ENCODE data around the gene POC1B. TPM values are rescaled to one million over a fixed set of nuclear protein-coding genes. Genes with fewer than 3 reads are reported as not detected.

POC1B gene
- total and polyA plus RNA-seq, 4 donors = 5.0 to 28.2 (median 7.6) TPM

DNA sequence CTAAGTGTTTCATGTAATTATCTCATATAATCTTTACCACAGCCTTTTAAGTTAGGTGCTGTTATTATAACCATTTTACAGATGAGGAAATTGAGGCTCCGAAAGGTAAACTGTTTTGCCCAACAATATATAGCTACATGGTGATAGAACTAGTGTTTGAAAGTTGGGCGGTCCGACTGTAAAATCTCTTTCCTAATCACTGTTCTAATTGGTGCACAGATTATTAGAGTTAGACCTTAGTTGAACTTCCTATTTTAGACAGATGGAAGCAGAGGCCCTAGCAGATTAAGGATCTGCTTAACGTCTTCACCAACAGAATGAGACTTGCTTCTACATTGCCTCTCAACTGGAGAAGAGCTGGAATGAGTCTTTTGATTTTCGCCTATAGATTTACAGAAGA is 143.5 kb downstream of the POC1B start:
- peaks cover 13 to 83% (median 64%) of the 10 kb centered on the region in 4 donors for H3K4me1 ChIP-seq (ENCODE audit: control insufficient read depth in 4 of 4, insufficient read depth in 4 of 4, low read length in 3 of 4)
- TF ChIP-seq, protein P1, sequence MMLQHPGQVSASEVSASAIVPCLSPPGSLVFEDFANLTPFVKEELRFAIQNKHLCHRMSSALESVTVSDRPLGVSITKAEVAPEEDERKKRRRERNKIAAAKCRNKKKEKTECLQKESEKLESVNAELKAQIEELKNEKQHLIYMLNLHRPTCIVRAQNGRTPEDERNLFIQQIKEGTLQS (IDR thresholded peaks at IDR 0.05) = no peak
- TF ChIP-seq RXRA (IDR thresholded peaks at IDR 0.05) (no peak), SP1 (IDR thresholded peaks at IDR 0.05) (no peak), HNF4A (conservative IDR thresholded peaks at IDR 0.05) (no peak), YY1 (IDR thresholded peaks at IDR 0.05) (no peak), RAD21 (IDR thresholded peaks at IDR 0.05) (no peak), TAF1 (conservative IDR thresholded peaks at IDR 0.05) (no peak)

DNA sequence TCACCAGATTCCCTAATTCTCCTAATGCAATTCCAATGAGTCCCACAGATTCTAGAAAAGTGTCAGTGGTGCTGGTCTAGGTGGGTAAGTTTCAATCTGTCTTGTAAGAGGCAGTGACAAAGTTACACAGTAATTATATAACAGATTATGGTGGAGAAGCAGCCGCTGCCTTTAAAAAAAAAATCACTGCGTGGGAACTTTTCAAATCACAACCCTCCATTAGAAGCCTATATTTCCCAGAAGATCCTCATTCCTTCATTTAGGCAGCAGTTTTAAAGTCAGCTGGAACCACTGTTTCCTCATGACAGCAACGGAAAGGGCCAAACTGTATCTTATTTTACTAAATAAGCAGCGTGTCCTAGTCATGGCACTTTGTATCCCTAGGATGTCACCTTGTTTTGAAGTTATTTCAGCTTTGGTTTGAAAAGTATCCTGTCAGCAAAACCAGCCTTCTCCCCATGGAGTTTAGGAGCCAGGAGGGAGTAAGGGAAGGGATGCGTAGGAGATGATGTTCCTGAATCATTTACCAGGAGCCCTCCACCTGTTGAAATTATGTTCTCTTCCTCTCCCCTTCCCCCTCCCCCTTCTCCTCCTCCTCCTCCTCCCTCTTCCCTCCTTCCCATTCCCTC is 145.9 kb downstream of the POC1B start:
- peaks cover 13 to 75% (median 54%) of the 10 kb centered on the region in 4 donors for H3K4me1 ChIP-seq (ENCODE audit: control insufficient read depth in 4 of 4, insufficient read depth in 4 of 4, low read length in 3 of 4)
- H3K27me3 ChIP-seq (ENCODE audit: control insufficient read depth in 4 of 4, insufficient read depth in 4 of 4, low read length in 3 of 4) = no peaks in the 10 kb centered on the region
- DNase-seq (ENCODE audit: low spot score) = no peak
- peaks cover 0 to 2% (median 0%) of the 10 kb centered on the region in 4 donors for H3K36me3 ChIP-seq (ENCODE audit: control insufficient read depth in 4 of 4, insufficient read depth in 3 of 4, low read depth in 1 of 4, low read length in 3 of 4)
- no peak for TF ChIP-seq JUND (IDR thresholded peaks at IDR 0.05)
- H3K27ac ChIP-seq (ENCODE audit: low read depth in 1 of 2, low read length in 2 of 2) = peak overlapping the region; percentile 54 to 70
- H3K9me3 ChIP-seq (ENCODE audit: control insufficient read depth in 4 of 4, low read length in 3 of 4) = no peaks in the 10 kb centered on the region
- H3K9ac ChIP-seq (ENCODE audit: low read depth in 1 of 2, low read length in 2 of 2) = no peak overlapping the region
- no peak overlapping the region for H3K4me3 ChIP-seq (ENCODE audit: low read depth in 1 of 3, low read length in 3 of 3)
- WGBS = 69% methylated on average over 5 of the region's 5 CpGs

More for the DNA sequence above, 143.5 kb downstream of the POC1B start:
- H3K27me3 ChIP-seq (ENCODE audit: control insufficient read depth in 4 of 4, insufficient read depth in 4 of 4, low read length in 3 of 4) = no peaks in the 10 kb centered on the region
- H3K9me3 ChIP-seq (ENCODE audit: control insufficient read depth in 4 of 4, low read length in 3 of 4) = no peaks in the 10 kb centered on the region
- H3K4me3 ChIP-seq (ENCODE audit: low read depth in 1 of 3, low read length in 3 of 3) = no peak overlapping the region
- DNase-seq (ENCODE audit: low spot score) = no peak
- peaks cover 0 to 2% (median 0%) of the 10 kb centered on the region in 4 donors for H3K36me3 ChIP-seq (ENCODE audit: control insufficient read depth in 4 of 4, insufficient read depth in 3 of 4, low read depth in 1 of 4, low read length in 3 of 4)
- WGBS = 72% methylated on average over 5 of the region's 5 CpGs
- H3K9ac ChIP-seq (ENCODE audit: low read depth in 1 of 2, low read length in 2 of 2) = peak overlapping the region in 1 of 2 donors; percentile 81
- peak overlapping the region; percentile 89 to 90 for H3K27ac ChIP-seq (ENCODE audit: low read depth in 1 of 2, low read length in 2 of 2)

DNA sequence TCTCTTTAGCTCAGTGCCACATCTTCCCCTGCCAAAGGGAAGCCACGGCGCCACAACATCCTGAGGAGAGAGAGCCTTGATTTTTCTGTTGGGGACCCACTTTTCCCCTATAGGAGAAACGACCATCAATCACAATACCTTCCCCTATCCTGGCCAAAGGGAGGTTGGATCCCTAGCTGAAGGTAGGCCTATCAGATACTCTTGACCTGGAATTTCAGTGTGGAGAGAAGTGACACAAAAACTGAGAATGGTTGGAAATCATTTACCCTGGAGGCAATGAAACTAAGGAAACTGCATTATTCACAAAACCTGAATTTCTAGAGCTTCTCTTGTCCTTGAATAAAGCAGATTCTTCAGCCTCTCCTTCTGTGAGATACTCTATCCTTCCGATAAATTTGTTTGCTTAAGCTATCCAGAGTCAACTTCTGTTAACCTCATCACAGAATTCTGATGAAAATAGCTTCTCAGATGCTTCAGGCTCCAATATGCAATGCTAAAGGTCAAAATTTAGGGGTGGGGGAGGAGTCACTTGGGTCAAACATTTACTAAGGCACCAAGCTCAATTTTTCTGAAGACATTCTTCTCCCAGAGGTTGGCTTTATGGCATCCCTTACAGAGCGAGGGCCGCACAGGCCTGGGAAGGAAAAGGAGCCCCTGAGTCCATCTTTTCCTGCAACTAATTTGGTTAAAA is 146.6 kb downstream of the POC1B start:
- no peaks in the 10 kb centered on the region for H3K27me3 ChIP-seq (ENCODE audit: control insufficient read depth in 4 of 4, insufficient read depth in 4 of 4, low read length in 3 of 4)
- peaks cover 17 to 68% (median 51%) of the 10 kb centered on the region in 4 donors for H3K4me1 ChIP-seq (ENCODE audit: control insufficient read depth in 4 of 4, insufficient read depth in 4 of 4, low read length in 3 of 4)
- H3K9me3 ChIP-seq (ENCODE audit: control insufficient read depth in 4 of 4, low read length in 3 of 4) = no peaks in the 10 kb centered on the region
- TF ChIP-seq, protein P1 (IDR thresholded peaks at IDR 0.05) = peak; percentile 10
- peak; percentile 76 to 86 for TF ChIP-seq HNF4A (conservative IDR thresholded peaks at IDR 0.05)
- TF ChIP-seq, protein P2, sequence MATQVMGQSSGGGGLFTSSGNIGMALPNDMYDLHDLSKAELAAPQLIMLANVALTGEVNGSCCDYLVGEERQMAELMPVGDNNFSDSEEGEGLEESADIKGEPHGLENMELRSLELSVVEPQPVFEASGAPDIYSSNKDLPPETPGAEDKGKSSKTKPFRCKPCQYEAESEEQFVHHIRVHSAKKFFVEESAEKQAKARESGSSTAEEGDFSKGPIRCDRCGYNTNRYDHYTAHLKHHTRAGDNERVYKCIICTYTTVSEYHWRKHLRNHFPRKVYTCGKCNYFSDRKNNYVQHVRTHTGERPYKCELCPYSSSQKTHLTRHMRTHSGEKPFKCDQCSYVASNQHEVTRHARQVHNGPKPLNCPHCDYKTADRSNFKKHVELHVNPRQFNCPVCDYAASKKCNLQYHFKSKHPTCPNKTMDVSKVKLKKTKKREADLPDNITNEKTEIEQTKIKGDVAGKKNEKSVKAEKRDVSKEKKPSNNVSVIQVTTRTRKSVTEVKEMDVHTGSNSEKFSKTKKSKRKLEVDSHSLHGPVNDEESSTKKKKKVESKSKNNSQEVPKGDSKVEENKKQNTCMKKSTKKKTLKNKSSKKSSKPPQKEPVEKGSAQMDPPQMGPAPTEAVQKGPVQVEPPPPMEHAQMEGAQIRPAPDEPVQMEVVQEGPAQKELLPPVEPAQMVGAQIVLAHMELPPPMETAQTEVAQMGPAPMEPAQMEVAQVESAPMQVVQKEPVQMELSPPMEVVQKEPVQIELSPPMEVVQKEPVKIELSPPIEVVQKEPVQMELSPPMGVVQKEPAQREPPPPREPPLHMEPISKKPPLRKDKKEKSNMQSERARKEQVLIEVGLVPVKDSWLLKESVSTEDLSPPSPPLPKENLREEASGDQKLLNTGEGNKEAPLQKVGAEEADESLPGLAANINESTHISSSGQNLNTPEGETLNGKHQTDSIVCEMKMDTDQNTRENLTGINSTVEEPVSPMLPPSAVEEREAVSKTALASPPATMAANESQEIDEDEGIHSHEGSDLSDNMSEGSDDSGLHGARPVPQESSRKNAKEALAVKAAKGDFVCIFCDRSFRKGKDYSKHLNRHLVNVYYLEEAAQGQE (IDR thresholded peaks at IDR 0.05) = no peak
- TF ChIP-seq, protein P3, sequence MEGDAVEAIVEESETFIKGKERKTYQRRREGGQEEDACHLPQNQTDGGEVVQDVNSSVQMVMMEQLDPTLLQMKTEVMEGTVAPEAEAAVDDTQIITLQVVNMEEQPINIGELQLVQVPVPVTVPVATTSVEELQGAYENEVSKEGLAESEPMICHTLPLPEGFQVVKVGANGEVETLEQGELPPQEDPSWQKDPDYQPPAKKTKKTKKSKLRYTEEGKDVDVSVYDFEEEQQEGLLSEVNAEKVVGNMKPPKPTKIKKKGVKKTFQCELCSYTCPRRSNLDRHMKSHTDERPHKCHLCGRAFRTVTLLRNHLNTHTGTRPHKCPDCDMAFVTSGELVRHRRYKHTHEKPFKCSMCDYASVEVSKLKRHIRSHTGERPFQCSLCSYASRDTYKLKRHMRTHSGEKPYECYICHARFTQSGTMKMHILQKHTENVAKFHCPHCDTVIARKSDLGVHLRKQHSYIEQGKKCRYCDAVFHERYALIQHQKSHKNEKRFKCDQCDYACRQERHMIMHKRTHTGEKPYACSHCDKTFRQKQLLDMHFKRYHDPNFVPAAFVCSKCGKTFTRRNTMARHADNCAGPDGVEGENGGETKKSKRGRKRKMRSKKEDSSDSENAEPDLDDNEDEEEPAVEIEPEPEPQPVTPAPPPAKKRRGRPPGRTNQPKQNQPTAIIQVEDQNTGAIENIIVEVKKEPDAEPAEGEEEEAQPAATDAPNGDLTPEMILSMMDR (IDR thresholded peaks at IDR 0.05; ENCODE audit: low read depth, low read length, missing input control) = no peak
- peak; percentile 33 for TF ChIP-seq TAF1 (conservative IDR thresholded peaks at IDR 0.05)
- TF ChIP-seq SP1 (IDR thresholded peaks at IDR 0.05) = peak; percentile 88
- no peak for TF ChIP-seq FOXA2 (IDR thresholded peaks at IDR 0.05)
- TF ChIP-seq, protein P4, sequence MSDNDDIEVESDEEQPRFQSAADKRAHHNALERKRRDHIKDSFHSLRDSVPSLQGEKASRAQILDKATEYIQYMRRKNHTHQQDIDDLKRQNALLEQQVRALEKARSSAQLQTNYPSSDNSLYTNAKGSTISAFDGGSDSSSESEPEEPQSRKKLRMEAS (IDR thresholded peaks at IDR 0.05) = peak; percentile 17
- no peak for TF ChIP-seq GABPA (IDR thresholded peaks at IDR 0.05 in 1 of 2, conservative IDR thresholded peaks at IDR 0.05 in 1 of 2)
- TF ChIP-seq RAD21 (IDR thresholded peaks at IDR 0.05) = peak in 1 of 2 donors; percentile 41
- TF ChIP-seq, protein P5, sequence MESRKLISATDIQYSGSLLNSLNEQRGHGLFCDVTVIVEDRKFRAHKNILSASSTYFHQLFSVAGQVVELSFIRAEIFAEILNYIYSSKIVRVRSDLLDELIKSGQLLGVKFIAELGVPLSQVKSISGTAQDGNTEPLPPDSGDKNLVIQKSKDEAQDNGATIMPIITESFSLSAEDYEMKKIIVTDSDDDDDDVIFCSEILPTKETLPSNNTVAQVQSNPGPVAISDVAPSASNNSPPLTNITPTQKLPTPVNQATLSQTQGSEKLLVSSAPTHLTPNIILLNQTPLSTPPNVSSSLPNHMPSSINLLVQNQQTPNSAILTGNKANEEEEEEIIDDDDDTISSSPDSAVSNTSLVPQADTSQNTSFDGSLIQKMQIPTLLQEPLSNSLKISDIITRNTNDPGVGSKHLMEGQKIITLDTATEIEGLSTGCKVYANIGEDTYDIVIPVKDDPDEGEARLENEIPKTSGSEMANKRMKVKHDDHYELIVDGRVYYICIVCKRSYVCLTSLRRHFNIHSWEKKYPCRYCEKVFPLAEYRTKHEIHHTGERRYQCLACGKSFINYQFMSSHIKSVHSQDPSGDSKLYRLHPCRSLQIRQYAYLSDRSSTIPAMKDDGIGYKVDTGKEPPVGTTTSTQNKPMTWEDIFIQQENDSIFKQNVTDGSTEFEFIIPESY (IDR thresholded peaks at IDR 0.05) = no peak
- peak; percentile 21 to 39 for TF ChIP-seq JUND (IDR thresholded peaks at IDR 0.05)
- TF ChIP-seq YY1 (IDR thresholded peaks at IDR 0.05) = no peak
- TF ChIP-seq HNF4G (IDR thresholded peaks at IDR 0.05) = peak; percentile 50
- TF ChIP-seq NR2F2 (IDR thresholded peaks at IDR 0.05) = peak; percentile 57
- peak; percentile 68 to 86 for TF ChIP-seq RXRA (IDR thresholded peaks at IDR 0.05)
- peaks cover 0 to 2% (median 0%) of the 10 kb centered on the region in 4 donors for H3K36me3 ChIP-seq (ENCODE audit: control insufficient read depth in 4 of 4, insufficient read depth in 3 of 4, low read depth in 1 of 4, low read length in 3 of 4)
- no peak for DNase-seq (ENCODE audit: low spot score)
- peak overlapping the region; percentile 54 to 70 for H3K27ac ChIP-seq (ENCODE audit: low read depth in 1 of 2, low read length in 2 of 2)
- H3K9ac ChIP-seq (ENCODE audit: low read depth in 1 of 2, low read length in 2 of 2) = peak overlapping the region; percentile 10 to 21
- no peak overlapping the region for H3K4me3 ChIP-seq (ENCODE audit: low read depth in 1 of 3, low read length in 3 of 3)
- 59% methylated on average over 6 of the region's 6 CpGs for WGBS
